HG03139 (cell line): ENCODE measurements around the gene POGLUT3.

ENCODE experiments used
- ATAC-seq: cut with Tn5 transposase; IDR thresholded peaks from one replicate; pipeline ENCODE4 v1.9.1; 2021; ENCODE audit not compliant: unreplicated experiment

Gene POGLUT3, protein sequence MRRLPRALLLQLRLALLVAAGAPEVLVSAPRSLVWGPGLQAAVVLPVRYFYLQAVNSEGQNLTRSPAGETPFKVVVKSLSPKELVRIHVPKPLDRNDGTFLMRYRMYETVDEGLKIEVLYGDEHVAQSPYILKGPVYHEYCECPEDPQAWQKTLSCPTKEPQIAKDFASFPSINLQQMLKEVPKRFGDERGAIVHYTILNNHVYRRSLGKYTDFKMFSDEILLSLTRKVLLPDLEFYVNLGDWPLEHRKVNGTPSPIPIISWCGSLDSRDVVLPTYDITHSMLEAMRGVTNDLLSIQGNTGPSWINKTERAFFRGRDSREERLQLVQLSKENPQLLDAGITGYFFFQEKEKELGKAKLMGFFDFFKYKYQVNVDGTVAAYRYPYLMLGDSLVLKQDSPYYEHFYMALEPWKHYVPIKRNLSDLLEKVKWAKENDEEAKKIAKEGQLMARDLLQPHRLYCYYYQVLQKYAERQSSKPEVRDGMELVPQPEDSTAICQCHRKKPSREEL

GRCh38 chr11:108498046-108498815 is at the start of gene POGLUT3:
POGLUT3 (minus strand) TSS chr11:108498384; CDS start chr11:108498366, 18 bp downstream.
- peak; percentile 52 for ATAC-seq

GRCh38 chr11:108545909-108546501 is 47.8 kb upstream of the POGLUT3 start:
- ATAC-seq = no peak

DNA sequence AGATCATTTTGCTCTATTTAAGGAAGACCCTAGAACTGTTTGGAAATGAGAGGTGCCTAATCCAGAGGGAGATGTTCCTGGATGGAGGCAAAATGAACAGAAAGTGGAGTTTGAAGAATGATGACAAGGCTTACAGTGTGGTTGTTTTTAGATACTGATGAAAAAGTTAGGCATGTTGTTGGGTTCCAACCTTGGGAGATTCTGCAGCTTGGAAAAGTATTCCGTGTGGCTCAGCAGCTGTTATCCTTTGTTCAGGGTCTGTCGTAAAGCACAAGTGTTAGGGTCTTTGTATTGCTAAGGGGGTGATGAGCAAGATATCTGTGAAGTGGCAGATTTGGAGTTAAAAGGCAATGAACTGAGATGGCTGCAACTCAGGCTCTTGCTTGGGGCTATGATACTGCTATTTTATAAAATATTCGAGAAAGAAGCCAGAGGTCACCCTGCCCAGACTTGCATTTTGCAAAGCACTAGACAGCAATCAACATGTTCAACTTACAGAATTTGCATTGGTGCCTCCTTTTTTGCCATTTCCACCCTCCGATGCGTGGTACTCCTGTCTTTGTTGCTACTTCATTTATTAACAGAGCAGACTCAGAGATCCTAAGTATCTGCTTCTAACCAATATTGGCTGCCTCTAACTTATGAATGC is 45.3 kb upstream of the POGLUT3 start:
- no peak for ATAC-seq

DNA sequence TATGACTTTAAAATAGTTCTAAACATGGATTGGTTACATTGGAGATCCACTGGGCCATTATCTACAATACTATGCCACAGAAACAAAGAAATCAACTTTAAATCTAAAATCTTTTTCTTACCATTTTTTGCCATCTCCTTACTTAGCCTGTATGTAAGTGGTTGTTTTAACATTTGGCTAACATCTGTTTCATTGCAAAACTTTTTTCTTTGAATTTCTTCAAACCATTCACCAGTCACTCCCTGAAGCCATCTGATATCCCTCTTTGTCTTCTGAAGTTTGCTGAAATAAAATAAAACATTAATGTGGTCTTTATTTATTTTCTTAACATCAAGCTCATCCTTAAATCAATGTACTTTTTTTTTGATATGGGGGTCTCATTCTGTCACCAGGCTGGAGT is 43.3 kb upstream of the POGLUT3 start:
- no peak for ATAC-seq

DNA sequence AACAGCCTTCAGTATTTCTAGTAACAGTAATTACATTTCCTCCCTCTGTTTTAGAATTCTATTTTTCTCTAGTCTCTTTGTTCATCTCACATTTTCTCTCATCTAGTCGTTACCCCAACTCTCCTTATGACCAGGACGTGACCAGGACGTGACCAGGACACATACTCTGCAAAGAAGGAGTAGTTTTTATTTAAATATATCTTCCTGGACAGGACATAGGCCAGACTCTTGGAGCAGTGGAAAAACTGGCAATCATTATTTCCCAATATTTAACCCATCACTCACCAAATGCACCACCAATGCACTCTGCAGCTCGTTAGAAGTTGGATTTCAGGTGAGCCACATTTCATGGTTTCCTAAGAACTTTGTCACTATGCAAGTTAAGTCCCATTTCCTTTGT is 40.3 kb upstream of the POGLUT3 start:
- no peak for ATAC-seq

GRCh38 chr11:108538022-108538424 is 39.8 kb upstream of the POGLUT3 start:
- ATAC-seq = no peak

GRCh38 chr11:108536783-108537182 is 38.6 kb upstream of the POGLUT3 start:
- no peak for ATAC-seq

GRCh38 chr11:108535384-108535955 is 37.3 kb upstream of the POGLUT3 start:
- no peak for ATAC-seq

DNA sequence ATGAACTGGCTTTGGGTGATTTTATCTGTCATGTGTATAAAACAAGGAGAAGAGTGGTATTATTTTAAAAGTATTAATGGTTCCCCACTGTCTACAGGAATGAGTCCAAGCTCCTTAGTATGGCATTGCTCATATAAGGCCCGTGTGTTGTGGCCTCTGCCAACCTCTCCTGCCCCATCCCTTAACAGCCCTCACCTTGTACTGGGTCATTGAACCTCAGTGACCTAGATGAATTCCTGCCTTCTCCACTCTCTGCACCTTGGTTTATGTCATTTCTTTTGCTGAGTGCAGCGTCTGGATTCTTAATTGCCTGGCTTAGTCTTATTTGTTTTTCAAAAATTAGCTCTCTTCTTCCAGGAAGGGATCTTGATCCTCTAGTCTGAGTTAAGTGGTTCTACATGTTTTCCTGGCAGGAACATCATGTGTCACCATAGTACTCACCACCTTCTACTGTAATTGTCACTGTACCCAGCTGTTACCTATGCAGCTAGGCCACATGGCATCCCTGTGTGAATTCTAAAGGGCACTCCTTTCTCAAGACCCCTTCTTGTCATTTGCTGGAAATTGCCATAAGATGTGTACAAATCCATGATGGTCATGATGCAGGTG is 36.2 kb upstream of the POGLUT3 start:
- ATAC-seq = no peak

GRCh38 chr11:108530426-108530825 is 32.2 kb upstream of the POGLUT3 start:
- no peak for ATAC-seq

DNA sequence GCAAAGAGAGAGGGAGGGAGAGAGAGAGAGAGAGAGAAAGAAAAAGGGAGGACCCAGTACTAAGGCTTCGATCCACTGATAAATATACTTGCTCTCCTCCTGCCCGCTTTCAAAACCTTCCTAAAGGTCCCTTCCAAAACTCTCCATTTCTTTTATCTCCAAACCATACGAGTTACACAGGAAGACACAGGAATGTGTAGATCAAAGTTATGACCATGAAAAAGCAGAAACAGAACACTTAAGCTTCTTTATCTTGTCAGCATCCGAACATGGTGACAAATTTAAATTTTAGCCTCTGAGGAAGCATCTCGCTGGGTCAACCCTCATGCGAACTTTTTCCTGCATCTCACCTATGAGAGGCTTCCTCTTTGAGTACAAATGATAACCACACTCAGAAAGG is 29.2 kb upstream of the POGLUT3 start:
- ATAC-seq = no peak

DNA sequence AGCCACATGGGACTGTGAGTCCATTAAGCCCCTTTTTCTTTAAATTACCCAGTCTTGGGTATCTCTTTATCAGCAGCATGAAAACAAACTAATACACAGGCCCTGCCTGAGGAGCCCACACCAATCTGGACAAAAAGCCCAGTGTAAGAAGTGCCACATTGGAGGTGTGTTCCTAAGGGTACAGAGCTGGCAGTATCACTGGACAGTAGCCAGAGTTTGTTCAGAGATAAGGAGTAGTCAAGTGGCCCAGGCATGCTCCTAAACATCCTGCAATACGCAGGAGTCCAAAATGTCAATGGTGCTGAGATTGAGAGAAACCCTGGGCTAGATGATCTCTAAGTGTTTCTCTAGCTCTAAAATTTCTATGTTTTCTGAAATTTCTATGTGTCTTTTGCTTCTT is 27.0 kb upstream of the POGLUT3 start:
- ATAC-seq = no peak

DNA sequence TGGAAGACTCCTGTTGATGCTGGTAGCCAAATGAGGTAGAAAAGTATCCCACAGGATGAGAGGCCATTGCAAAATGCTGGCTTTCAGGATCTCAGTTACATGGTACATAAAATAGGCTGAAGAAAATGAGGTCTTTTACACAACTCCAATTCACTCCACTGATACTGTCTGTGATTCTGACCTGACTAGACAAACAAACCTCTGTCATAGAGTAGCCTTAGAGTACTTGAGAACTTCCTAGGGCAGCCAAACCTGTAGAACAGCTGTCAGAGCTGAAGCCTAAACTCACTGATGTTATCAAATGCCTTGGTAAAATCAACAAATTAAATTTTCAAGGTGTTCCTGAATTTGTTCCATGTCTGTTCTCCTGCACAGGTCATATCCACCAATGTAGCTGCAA is 26.2 kb upstream of the POGLUT3 start:
- no peak for ATAC-seq

- no peak for ATAC-seq
Observed at GRCh38 chr11:108522318-108522717, 24.1 kb upstream of the POGLUT3 start.

GRCh38 chr11:108518581-108518980 is 20.4 kb upstream of the POGLUT3 start:
- no peak for ATAC-seq

DNA sequence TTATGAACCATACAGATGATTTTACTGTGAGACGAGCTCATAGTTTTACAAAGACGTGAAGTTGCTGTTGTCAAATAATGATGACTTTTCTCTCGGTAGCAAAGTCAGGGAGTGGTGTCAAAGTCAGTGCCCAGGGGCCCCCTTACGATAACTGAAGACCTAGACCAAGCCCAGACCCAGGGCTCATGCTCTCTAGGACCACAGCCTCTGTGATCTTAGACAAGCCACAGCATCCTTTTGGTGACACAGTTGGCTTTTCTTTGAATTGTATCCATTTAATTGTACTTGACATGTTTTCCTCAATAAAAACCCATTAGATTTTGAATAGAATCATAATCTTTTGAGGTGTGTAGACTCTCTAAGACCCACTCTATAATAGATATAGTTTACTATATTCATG is 17.9 kb upstream of the POGLUT3 start:
- ATAC-seq = no peak

GRCh38 chr11:108512708-108513107 is 14.5 kb upstream of the POGLUT3 start:
- ATAC-seq = no peak

DNA sequence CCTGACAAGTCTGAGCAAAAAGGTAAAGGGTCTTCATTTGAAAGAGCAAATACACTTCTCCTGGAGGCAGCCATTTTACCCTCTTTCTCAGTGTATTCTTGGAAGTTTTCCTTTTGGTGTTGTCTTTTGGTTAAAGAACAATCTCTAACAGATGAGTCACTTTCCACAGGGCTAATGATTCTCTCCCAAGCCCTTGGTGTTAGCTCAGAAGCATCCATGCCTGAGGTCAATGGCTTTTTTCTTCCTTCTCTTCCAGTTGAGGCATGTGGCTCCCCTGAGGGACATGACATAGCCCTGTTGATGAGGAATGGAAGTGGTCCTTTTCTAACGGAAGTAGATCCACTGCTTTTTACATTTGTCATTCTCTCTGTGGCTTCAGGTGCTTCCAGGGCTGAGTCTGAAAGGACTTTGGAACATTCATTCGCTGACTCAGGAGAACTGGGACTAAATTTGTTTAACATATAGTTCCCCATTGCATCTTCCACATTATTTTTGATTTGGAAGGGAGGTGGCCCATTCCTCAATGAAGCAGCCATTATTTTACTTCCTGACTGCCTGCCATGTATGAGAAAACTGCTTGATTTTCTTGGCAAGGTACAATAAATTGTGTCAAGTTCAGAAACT is 13.8 kb upstream of the POGLUT3 start:
- no peak for ATAC-seq

GRCh38 chr11:108508653-108509593 is 10.7 kb upstream of the POGLUT3 start:
- no peak for ATAC-seq
